NT2/D1 (cell line): ENCODE data around the gene ACRV1.

Experiments used
- YY1 ChIP-seq: IDR thresholded peaks from 2 replicates; pipeline ENCODE4 v1.6.1; 2011; ENCODE audit not compliant: insufficient read length, insufficient read depth
- ZNF274 ChIP-seq: IDR thresholded peaks from 2 replicates; pipeline ENCODE4 v1.6.1; 2011; ENCODE audit warnings: mild to moderate bottlenecking, low read depth, low read length

- TF ChIP-seq YY1 (no peak), ZNF274 (no peak)
Observed at GRCh38 chr11:125680747-125681146, at the start of gene ACRV1.
